Naive thymus-derived CD4-positive, alpha-beta T cell (primary cell): Measurements from ENCODE around the gene DKK3. TPM values are rescaled to one million over a fixed set of nuclear protein-coding genes. Genes with fewer than 3 reads are reported as not detected.

Experiments
- ATAC-seq: fragments of 150-1000 bp; cut with Tn5 transposase; 2 replicates; pipeline ENCODE4 v1.10.0; 2021; ENCODE audit warnings: mild to moderate bottlenecking, moderate library complexity
- CTCF ChIA-PET: fragments of 350-600 bp; sonication (Branson Sonifier 250); formaldehyde crosslinking; loops from one replicate; lab custom pipeline; 2021; ENCODE audit warnings: antibody characterized with exemption; lab: Charles Lee
- POLR2A ChIA-PET: fragments of 350-600 bp; sonication (Branson Sonifier 250); formaldehyde crosslinking; loops from one replicate; lab custom pipeline; 2021; ENCODE audit warnings: antibody characterized with exemption, inconsistent platforms; lab: Charles Lee
- DNase-seq, 9 donors: peaks; one replicate each; pipeline versions ENCODE4 v3.0.0 to v3.0.0-alpha.2; 2020 to 2022; ENCODE audit warnings: mixed read lengths in 1 of 9
- H3K27ac ChIP-seq: one replicate; pipeline ENCODE4 v1.7.0; 2013; ENCODE audit warnings: mild to moderate bottlenecking, low read depth, low read length, moderate library complexity
- H3K27me3 ChIP-seq, 2 donors: one replicate each; pipeline ENCODE4 v1.7.0; 2013; ENCODE audit warnings: low read length in 2 of 2, mild to moderate bottlenecking in 2 of 2, moderate library complexity in 2 of 2; ENCODE audit not compliant: control insufficient read depth in 2 of 2, insufficient read depth in 2 of 2
- H3K36me3 ChIP-seq, 3 experiments: 1 replicate in 2 of 3; 2 replicates in 1 of 3; pipeline ENCODE4 v1.7.0; 2013; ENCODE audit warnings: low read length in 3 of 3, mild to moderate bottlenecking in 3 of 3, moderate library complexity in 1 of 3; ENCODE audit not compliant: insufficient read depth in 3 of 3, control insufficient read depth in 2 of 3
- H3K4me1 ChIP-seq, 2 donors: one replicate each; pipeline ENCODE4 v1.7.0; 2013; ENCODE audit warnings: low read length in 2 of 2, mild to moderate bottlenecking in 2 of 2, moderate library complexity in 1 of 2; ENCODE audit not compliant: control insufficient read depth in 2 of 2, insufficient read depth in 2 of 2
- H3K4me3 ChIP-seq: 2 replicates; pipeline ENCODE4 v1.7.0; 2013; ENCODE audit warnings: mild to moderate bottlenecking, low read length
- H3K9me3 ChIP-seq, 3 experiments: 1 replicate in 2 of 3; 2 replicates in 1 of 3; pipeline ENCODE4 v1.7.0; 2013; ENCODE audit warnings: low read length in 3 of 3; ENCODE audit not compliant: control insufficient read depth in 2 of 3
- H3K27ac Mint-ChIP-seq, 9 donors: one replicate each; pipeline ENCODE4 v1.8.0; 2020 to 2022; ENCODE audit warnings: mixed read lengths in 9 of 9, mild to moderate bottlenecking in 8 of 9, moderate library complexity in 5 of 9, inconsistent platforms in 2 of 9
- H3K27me3 Mint-ChIP-seq, 5 donors: one replicate each; pipeline ENCODE4 v1.8.0; 2021 to 2022; ENCODE audit warnings: mixed read lengths in 5 of 5, mild to moderate bottlenecking in 1 of 5
- H3K36me3 Mint-ChIP-seq, 5 donors: one replicate each; pipeline ENCODE4 v1.8.0; 2020 to 2022; ENCODE audit warnings: mixed read lengths in 5 of 5, mild to moderate bottlenecking in 3 of 5, inconsistent platforms in 1 of 5
- H3K4me1 Mint-ChIP-seq, 7 donors: one replicate each; pipeline ENCODE4 v1.8.0; 2020 to 2022; ENCODE audit warnings: mixed read lengths in 7 of 7, mild to moderate bottlenecking in 3 of 7, inconsistent platforms in 1 of 7
- H3K4me3 Mint-ChIP-seq, 10 donors: one replicate each; pipeline ENCODE4 v1.8.0; 2020 to 2022; ENCODE audit warnings: mild to moderate bottlenecking in 10 of 10, mixed read lengths in 10 of 10, moderate library complexity in 6 of 10, inconsistent platforms in 2 of 10
- H3K9me3 Mint-ChIP-seq, 11 donors: one replicate each; pipeline ENCODE4 v1.8.0; 2020 to 2022; ENCODE audit warnings: mixed read lengths in 11 of 11, mild to moderate bottlenecking in 4 of 11, inconsistent platforms in 1 of 11, moderate library complexity in 1 of 11
- intact Hi-C, 2 donors: fragments of 100-400 bp; cut with micrococcal nuclease; formaldehyde crosslinking; loops; one replicate each; pipeline ENCODE4 v1.15.1; 2023
- polyA plus RNA-seq, 2 donors: library from polyadenylated mRNA; unstranded; fragments of 300-500 nt; fragmentation: Illumina TruSeq; gene quantifications; one replicate each; pipeline ENCODE4 v1.2.3, GENCODE V29; 2021
- total RNA-seq, 6 experiments: library from RNA in 5 of 6; stranded (reverse) in 5 of 6; gene quantifications; 1 replicate in 5 of 6; 2 replicates in 1 of 6; pipeline ENCODE4 v1.2.3 and lab custom pipeline; 2021 to 2026

The DKK3 gene
- total and polyA plus RNA-seq, 7 experiments from 2014 or later: 0.32 to 1.4 (median 0.38) TPM; not detected in 4

GRCh38 chr11:11964774-11965150, 43.7 kb downstream of the DKK3 start:
- H3K27ac Mint-ChIP-seq: peak overlapping the region in 1 of 9 donors; percentile 21
- intact Hi-C loops: loop anchor here in 1 of 2 donors (5.0 kb wide), 1 partner anchor 167 kb away; no protein-coding TSS in a partner anchor
- Histone ChIP-seq H3K27me3 (no peaks in the 10 kb centered on the region), H3K4me1 (peaks cover 23 to 24% of the 10 kb centered on the region in 2 donors), H3K9me3 (no peaks in the 10 kb centered on the region), H3K36me3 (no peaks in the 10 kb centered on the region), H3K27ac (no peak overlapping the region), H3K4me3 (no peak overlapping the region)
- no peak for ATAC-seq
- H3K4me3 Mint-ChIP-seq: no peak overlapping the region
- no peak for DNase-seq
- CTCF ChIA-PET: interaction anchor here (0.6 kb wide), 1 partner anchor 107 kb away, joined by 3 read pairs; no protein-coding TSS in a partner anchor
- peaks cover 24 to 39% (median 28%) of the 10 kb centered on the region in 7 donors for H3K4me1 Mint-ChIP-seq
- H3K27me3 Mint-ChIP-seq: peaks cover 0 to 18% (median 0%) of the 10 kb centered on the region in 5 donors
- peaks cover 0 to 4% (median 0%) of the 10 kb centered on the region in 11 donors for H3K9me3 Mint-ChIP-seq
- POLR2A ChIA-PET: no interaction called here
- peaks cover 0 to 8% (median 0%) of the 10 kb centered on the region in 5 donors for H3K36me3 Mint-ChIP-seq

- intact Hi-C loops: no loop called here
- ATAC-seq (no peak), DNase-seq (no peak)
- Mint-ChIP-seq H3K4me1 (peaks cover 27 to 45% (median 34%) of the 10 kb centered on the region in 7 donors), H3K27me3 (peaks cover 0 to 18% (median 0%) of the 10 kb centered on the region in 5 donors), H3K9me3 (peaks cover 0 to 4% (median 0%) of the 10 kb centered on the region in 11 donors), H3K27ac (peak overlapping the region in 2 of 9 donors; percentile 21 to 58), H3K36me3 (peaks cover 0 to 10% (median 0%) of the 10 kb centered on the region in 5 donors), H3K4me3 (no peak overlapping the region)
- Histone ChIP-seq H3K4me1 (peaks cover 24 to 26% of the 10 kb centered on the region in 2 donors), H3K9me3 (no peaks in the 10 kb centered on the region), H3K36me3 (no peaks in the 10 kb centered on the region), H3K27me3 (no peaks in the 10 kb centered on the region), H3K4me3 (no peak overlapping the region), H3K27ac (no peak overlapping the region)
- ChIA-PET CTCF (no interaction called here), POLR2A (no interaction called here)
These were observed 44.3 kb downstream of the DKK3 start for GRCh38 chr11:11963842-11964773.

- peaks cover 0 to 4% (median 0%) of the 10 kb centered on the region in 11 donors for H3K9me3 Mint-ChIP-seq
- H3K36me3 ChIP-seq: peaks cover 0 to 3% (median 0%) of the 10 kb centered on the region in 3 experiments
- H3K4me3 Mint-ChIP-seq: no peak overlapping the region
- intact Hi-C loops: no loop called here
- ChIA-PET POLR2A (no interaction called here), CTCF (no interaction called here)
- H3K27ac ChIP-seq: no peak overlapping the region
- no peaks in the 10 kb centered on the region for H3K9me3 ChIP-seq
- H3K27me3 Mint-ChIP-seq: peaks cover 0 to 18% (median 0%) of the 10 kb centered on the region in 5 donors
- peaks cover 0 to 15% (median 0%) of the 10 kb centered on the region in 5 donors for H3K36me3 Mint-ChIP-seq
- DNase-seq (no peak), ATAC-seq (no peak)
- no peak overlapping the region for H3K4me3 ChIP-seq
- peak overlapping the region in 1 of 9 donors; percentile 20 for H3K27ac Mint-ChIP-seq
- peaks cover 24 to 26% of the 10 kb centered on the region in 2 donors for H3K4me1 ChIP-seq
- H3K27me3 ChIP-seq: no peaks in the 10 kb centered on the region
- H3K4me1 Mint-ChIP-seq: peaks cover 31 to 52% (median 40%) of the 10 kb centered on the region in 7 donors
These were observed 45.4 kb downstream of the DKK3 start for GRCh38 chr11:11963067-11963466.

GRCh38 chr11:11961399-11962028, 46.9 kb downstream of the DKK3 start:
- no peak for ATAC-seq
- no peak overlapping the region for H3K27ac ChIP-seq

GRCh38 chr11:11960687-11961086, 47.7 kb downstream of the DKK3 start:
- Histone ChIP-seq H3K27ac (no peak overlapping the region), H3K4me1 (peaks cover 21 to 24% of the 10 kb centered on the region in 2 donors), H3K9me3 (no peaks in the 10 kb centered on the region), H3K27me3 (no peaks in the 10 kb centered on the region), H3K36me3 (peaks cover 4 to 16% (median 8%) of the 10 kb centered on the region in 3 experiments), H3K4me3 (no peak overlapping the region)
- Mint-ChIP-seq H3K4me1 (peaks cover 25 to 48% (median 39%) of the 10 kb centered on the region in 7 donors), H3K27ac (peak overlapping the region; percentile 45 to 90 (median 69)), H3K4me3 (peak overlapping the region; percentile 23 to 73 (median 65)), H3K36me3 (peaks cover 4 to 25% (median 11%) of the 10 kb centered on the region in 5 donors), H3K9me3 (peaks cover 0 to 4% (median 0%) of the 10 kb centered on the region in 11 donors), H3K27me3 (peaks cover 0 to 18% (median 0%) of the 10 kb centered on the region in 5 donors)
- ATAC-seq (peak; percentile 82), DNase-seq (peak in 7 of 9 donors; percentile 14 to 52 (median 50))
- intact Hi-C loops: no loop called here
- ChIA-PET POLR2A (interaction anchor here (0.9 kb wide), 1 partner anchor 104 kb away, joined by 3 read pairs; no protein-coding TSS in a partner anchor), CTCF (interaction anchor here (0.9 to 1.4 kb wide), 2 partner anchors 15 to 29 kb away, joined by 3 to 5 read pairs; no protein-coding TSS in a partner anchor)

More at GRCh38 chr11:11961399-11962028, 46.9 kb downstream of the DKK3 start:
- POLR2A ChIA-PET: interaction anchor here (0.9 kb wide), 1 partner anchor 104 kb away, joined by 3 read pairs; no protein-coding TSS in a partner anchor
- peak overlapping the region in 5 of 9 donors; percentile 45 to 72 (median 63) for H3K27ac Mint-ChIP-seq
- Histone ChIP-seq H3K27me3 (no peaks in the 10 kb centered on the region), H3K4me1 (peaks cover 21 to 24% of the 10 kb centered on the region in 2 donors), H3K9me3 (no peaks in the 10 kb centered on the region), H3K4me3 (no peak overlapping the region), H3K36me3 (peaks cover 0 to 8% (median 3%) of the 10 kb centered on the region in 3 experiments)
- intact Hi-C loops: no loop called here
- peaks cover 0 to 18% (median 5%) of the 10 kb centered on the region in 5 donors for H3K36me3 Mint-ChIP-seq
- peaks cover 0 to 4% (median 0%) of the 10 kb centered on the region in 11 donors for H3K9me3 Mint-ChIP-seq
- H3K27me3 Mint-ChIP-seq: peaks cover 0 to 18% (median 0%) of the 10 kb centered on the region in 5 donors
- H3K4me3 Mint-ChIP-seq: peak overlapping the region in 2 of 10 donors; percentile 57 to 64
- CTCF ChIA-PET: interaction anchor here (0.9 to 1.4 kb wide), 2 partner anchors 15 to 30 kb away, joined by 3 to 5 read pairs; no protein-coding TSS in a partner anchor
- H3K4me1 Mint-ChIP-seq: peaks cover 29 to 51% (median 39%) of the 10 kb centered on the region in 7 donors
- DNase-seq: peak in 1 of 9 donors; percentile 10

- H3K27ac ChIP-seq: no peak overlapping the region
- Mint-ChIP-seq H3K4me3 (peak overlapping the region in 2 of 10 donors; percentile 64 to 66), H3K27ac (peak overlapping the region in 7 of 9 donors; percentile 45 to 90 (median 69)), H3K4me1 (peaks cover 25 to 48% (median 39%) of the 10 kb centered on the region in 7 donors), H3K27me3 (peaks cover 0 to 15% (median 0%) of the 10 kb centered on the region in 5 donors), H3K36me3 (peaks cover 4 to 28% (median 15%) of the 10 kb centered on the region in 5 donors), H3K9me3 (peaks cover 0 to 3% (median 0%) of the 10 kb centered on the region in 11 donors)
- H3K4me3 ChIP-seq: no peak overlapping the region
- no peaks in the 10 kb centered on the region for H3K27me3 ChIP-seq
- H3K4me1 ChIP-seq: peaks cover 21 to 24% of the 10 kb centered on the region in 2 donors
- H3K36me3 ChIP-seq: peaks cover 11 to 27% (median 13%) of the 10 kb centered on the region in 3 experiments
- ChIA-PET CTCF (no interaction called here), POLR2A (no interaction called here)
- intact Hi-C loops: no loop called here
- ATAC-seq (no peak), DNase-seq (no peak)
- H3K9me3 ChIP-seq: no peaks in the 10 kb centered on the region
These were observed 48.8 kb downstream of the DKK3 start for GRCh38 chr11:11959601-11960000.
